IPS-18c (cell line): ENCODE results near the gene CCDC146.
"Not testable (repeated sequence)": the region's sequence is repeated elsewhere in the genome, so short reads cannot be mapped to it uniquely, and the experiment has no call there.

ENCODE experiments used
- H3K4me3 ChIP-seq: 2 replicates; pipeline ENCODE4 v1.7.0; 2013; ENCODE audit warnings: low read depth, mild to moderate bottlenecking, low read length, moderate library complexity; ENCODE audit not compliant: insufficient read depth
- H3K9me3 ChIP-seq: one replicate; pipeline ENCODE4 v1.6.1; 2013; ENCODE audit warnings: mild to moderate bottlenecking, low read length, moderate library complexity; ENCODE audit not compliant: control insufficient read depth, insufficient read depth

CCDC146 gene

GRCh38 chr7:77327932-77328628 is 205.7 kb downstream of the CCDC146 start:
- H3K9me3 ChIP-seq, result no peaks in the 10 kb centered on the region
- H3K4me3 ChIP-seq, result no peak overlapping the region

GRCh38 chr7:77328669-77329068 is 206.3 kb downstream of the CCDC146 start:
- H3K4me3 ChIP-seq, result no peak overlapping the region
- H3K9me3 ChIP-seq, result no peaks in the 10 kb centered on the region

GRCh38 chr7:77329466-77330168 is 207.2 kb downstream of the CCDC146 start:
- H3K9me3 ChIP-seq, result no peaks in the 10 kb centered on the region
- H3K4me3 ChIP-seq, result no peak overlapping the region

- Histone ChIP-seq H3K9me3 (no peaks in the 10 kb centered on the region), H3K4me3 (no peak overlapping the region)
Measured at GRCh38 chr7:77330169-77330882, 207.9 kb downstream of the CCDC146 start.

- H3K4me3 ChIP-seq, result no peak overlapping the region
- no peaks in the 10 kb centered on the region for H3K9me3 ChIP-seq
Measured at GRCh38 chr7:77331938-77332695, 209.7 kb downstream of the CCDC146 start.

GRCh38 chr7:77334039-77334438 is 211.6 kb downstream of the CCDC146 start:
- not testable (repeated sequence) for H3K4me3 ChIP-seq

GRCh38 chr7:77335581-77335980 is 213.2 kb downstream of the CCDC146 start:
- Histone ChIP-seq H3K4me3 (no peak overlapping the region), H3K9me3 (peaks cover 3% of the 10 kb centered on the region)

More at GRCh38 chr7:77334039-77334438, 211.6 kb downstream of the CCDC146 start:
- not testable (repeated sequence) for H3K9me3 ChIP-seq

GRCh38 chr7:77337456-77337990 is 215.1 kb downstream of the CCDC146 start:
- H3K9me3 ChIP-seq, result peaks cover 4% of the 10 kb centered on the region
- H3K4me3 ChIP-seq, result no peak overlapping the region

- peaks cover 4% of the 10 kb centered on the region for H3K9me3 ChIP-seq
Measured at GRCh38 chr7:77338260-77338659, 215.8 kb downstream of the CCDC146 start.

GRCh38 chr7:77338883-77339629 is 216.6 kb downstream of the CCDC146 start:
- Histone ChIP-seq H3K4me3 (no peak overlapping the region), H3K9me3 (peaks cover 4% of the 10 kb centered on the region)

More at GRCh38 chr7:77338260-77338659, 215.8 kb downstream of the CCDC146 start:
- no peak overlapping the region for H3K4me3 ChIP-seq

- H3K9me3 ChIP-seq, result peaks cover 4% of the 10 kb centered on the region
Measured at GRCh38 chr7:77339726-77340125, 217.3 kb downstream of the CCDC146 start.

More at GRCh38 chr7:77339726-77340125, 217.3 kb downstream of the CCDC146 start:
- no peak overlapping the region for H3K4me3 ChIP-seq
